GM12878 (cell line): ENCODE measurements around the gene HSPB1. TPM values are rescaled to one million over a fixed set of nuclear protein-coding genes. Genes with fewer than 3 reads are reported as not detected.

Experiments used
- ATAC-seq: fragments of 200-7000 bp; cut with Tn5 transposase; 3 replicates; pipeline ENCODE4 v1.9.1; 2020; ENCODE audit warnings: mild to moderate bottlenecking, moderate library complexity
- BruUV-seq: library from RNA; stranded (reverse); fragments of 400-500 nt; replicated peaks from 2 replicates; lab custom pipeline; 2021; lab: Mats Ljungman, UMichigan
- CTCF ChIA-PET: fragments of 300-600 bp; sonication (Branson Sonifier 250); formaldehyde crosslinking; extraction: SDS; loops from one replicate; lab custom pipeline; 2021; ENCODE audit warnings: inconsistent platforms; lab: Yijun Ruan, JAX
- POLR2A ChIA-PET: fragments of 350-600 bp; formaldehyde crosslinking; extraction: SDS; loops from one replicate; lab custom pipeline; 2021; ENCODE audit warnings: inconsistent platforms; lab: Charles Lee
- RAD21 ChIA-PET: fragments of 300-600 bp; sonication (Branson Sonifier 250); formaldehyde crosslinking; loops from one replicate; lab custom pipeline; 2023; ENCODE audit warnings: antibody characterized with exemption; ENCODE audit not compliant: unreplicated experiment; lab: Charles Lee
- SMC1A ChIA-PET: fragments of 300-600 bp; sonication (Branson Sonifier 250); formaldehyde crosslinking; loops from one replicate; lab custom pipeline; 2023; ENCODE audit not compliant: unreplicated experiment, uncharacterized antibody; lab: Charles Lee
- DNase-seq: peaks from one replicate; pipeline ENCODE4 v3.0.0-alpha.2; 2011; ENCODE audit warnings: low read depth, low spot score
- FAIRE-seq: peaks from 3 replicates; lab custom pipeline; 2011; peaks lifted over from hg19 to GRCh38; lab: Jason Lieb, UNC
- H2AFZ ChIP-seq: 2 replicates; pipeline ENCODE4 v1.6.0; 2011; ENCODE audit warnings: low read depth, low read length, control low read depth; ENCODE audit not compliant: control insufficient read depth
- H3K27ac ChIP-seq: 2 replicates; pipeline ENCODE4 v1.5.1; 2011; ENCODE audit warnings: control low read depth; ENCODE audit not compliant: control insufficient read depth, insufficient read depth
- H3K27me3 ChIP-seq, 2 experiments: replicated peaks in 1 of 2; 2 replicates each; pipeline versions ENCODE4 v1.6.0 to v1.6.1; 2011; ENCODE audit warnings: low read length in 1 of 2; ENCODE audit not compliant: control insufficient read depth in 2 of 2, insufficient read depth in 2 of 2
- H3K36me3 ChIP-seq, 2 experiments: 2 replicates each; pipeline ENCODE4 v1.5.1; 2011; ENCODE audit warnings: low read length in 1 of 2; ENCODE audit not compliant: control insufficient read depth in 2 of 2, insufficient read depth in 2 of 2
- H3K4me1 ChIP-seq: 2 replicates; pipeline ENCODE4 v1.6.1; 2011; ENCODE audit warnings: mild to moderate bottlenecking, low read length, moderate library complexity, mixed read lengths; ENCODE audit not compliant: control insufficient read depth, insufficient read depth
- H3K4me2 ChIP-seq: 2 replicates; pipeline ENCODE4 v1.6.0; 2011; ENCODE audit warnings: control low read depth; ENCODE audit not compliant: control insufficient read depth, insufficient read depth
- H3K4me3 ChIP-seq: fragments of 200-600 bp; sonication (generic); 2 replicates; pipeline ENCODE4 v1.5.1; 2016
- H3K79me2 ChIP-seq: 2 replicates; pipeline ENCODE4 v1.6.0; 2011; ENCODE audit warnings: low read length; ENCODE audit not compliant: control insufficient read depth, insufficient read depth
- H3K9ac ChIP-seq: 2 replicates; pipeline ENCODE4 v1.8.0; 2011; ENCODE audit warnings: low read length, control low read depth, mixed read lengths; ENCODE audit not compliant: control insufficient read depth, insufficient read depth
- H3K9me3 ChIP-seq: replicated peaks from 3 replicates; pipeline ENCODE4 v1.5.1; 2011; ENCODE audit warnings: mild to moderate bottlenecking, low read length; ENCODE audit not compliant: control insufficient read depth, insufficient read depth
- H4K20me1 ChIP-seq: 2 replicates; pipeline ENCODE4 v1.6.0; 2011; ENCODE audit not compliant: control insufficient read depth, insufficient read depth
- CHD1 ChIP-seq: IDR thresholded peaks from 2 replicates; pipeline ENCODE4 v1.6.1; 2012; ENCODE audit warnings: low read depth, low read length, improper control_type of control experiment
- CREB1 ChIP-seq: IDR thresholded peaks from 2 replicates; pipeline ENCODE4 v1.6.1; 2012; ENCODE audit warnings: low read depth, mild to moderate bottlenecking, inconsistent platforms
- EED ChIP-seq: sonication (generic); IDR thresholded peaks from 2 replicates; pipeline ENCODE4 v1.6.1; 2016; ENCODE audit warnings: antibody characterized with exemption, low read depth
- GATAD2B ChIP-seq: fragments of 450-650 bp; conservative IDR thresholded peaks from 2 replicates; pipeline ENCODE4 v1.6.1; 2017; ENCODE audit warnings: low read depth, mild to moderate bottlenecking, moderate library complexity
- IKZF1 ChIP-seq: fragments of 450-650 bp; conservative IDR thresholded peaks from 2 replicates; pipeline ENCODE4 v1.6.1; 2017; ENCODE audit warnings: antibody characterized with exemption, mild to moderate bottlenecking
- MTA2 ChIP-seq: fragments of 450-650 bp; IDR thresholded peaks from 2 replicates; pipeline ENCODE4 v1.6.1; 2016; ENCODE audit warnings: low read depth, mild to moderate bottlenecking, moderate library complexity
- MYB ChIP-seq: fragments of 150-350 bp; IDR thresholded peaks from 2 replicates; pipeline ENCODE4 v1.6.1; 2014; ENCODE audit warnings: mild to moderate bottlenecking, low read depth, low read length, borderline replicate concordance
- SIN3A ChIP-seq: IDR thresholded peaks from 2 replicates; pipeline ENCODE4 v1.6.1; 2012; ENCODE audit warnings: low read depth, low read length, improper control_type of control experiment
- SIX5 ChIP-seq: IDR thresholded peaks from 2 replicates; pipeline ENCODE4 v1.6.1; 2011; ENCODE audit warnings: mild to moderate bottlenecking, low read depth, low read length, moderate library complexity; ENCODE audit not compliant: severe bottlenecking
- SMAD1 ChIP-seq: fragments of 450-650 bp; IDR thresholded peaks from 2 replicates; pipeline ENCODE4 v1.6.1; 2018; ENCODE audit warnings: mild to moderate bottlenecking, low read depth; ENCODE audit not compliant: partially characterized antibody
- SMARCA5 ChIP-seq: fragments of 450-650 bp; IDR thresholded peaks from 2 replicates; pipeline ENCODE4 v1.6.1; 2017; ENCODE audit warnings: mild to moderate bottlenecking
- SP1 ChIP-seq: IDR thresholded peaks from one replicate; pipeline ENCODE4 v1.6.1; 2011; ENCODE audit warnings: low read depth, low read length
- ZSCAN29 ChIP-seq: fragments of 450-650 bp; IDR thresholded peaks from 2 replicates; pipeline ENCODE4 v1.6.1; 2017; ENCODE audit warnings: mild to moderate bottlenecking, moderate library complexity
- WGBS: methylation state at CpG from one replicate; pipeline ENCODE4 v1.1.6; 2016; ENCODE audit warnings: low lambda C conversion rate; ENCODE audit not compliant: insufficient replicate concordance, insufficient coverage; ENCODE audit errors: missing lambda C conversion rate; 5-methylcytosine and 5-hydroxymethylcytosine counted together
- in situ Hi-C: fragments of 300-500 bp; cut with MboI; formaldehyde crosslinking; loops from 9 replicates; pipeline ENCODE4 v1.14.3; 2018; ENCODE audit warnings: mixed read lengths
- intact Hi-C: fragments of 100-400 bp; cut with micrococcal nuclease; formaldehyde crosslinking; loops from one replicate; pipeline ENCODE4 v1.14.2; 2022; ENCODE audit not compliant: unreplicated experiment
- polyA plus RNA-seq, 11 experiments: library from polyadenylated mRNA; depleted of rRNA in 4 of 11; unstranded in 6 of 11; stranded (reverse) in 5 of 11; fragments of >200 nt; fragmentation: Nextera tagmentation in 4 of 11; fragmentation: Illumina TruSeq in 1 of 11; extraction: Ambion mirVana in 4 of 11; extraction: Trizol in 1 of 11; gene quantifications; 1 replicate in 1 of 11; 2 replicates in 10 of 11; pipeline versions ENCODE4 v1.2.1 to v1.2.3, GENCODE V29; 2011 to 2016; ENCODE audit warnings: inconsistent platforms in 2 of 11, missing spikeins in 2 of 11, low read depth in 1 of 11
- total RNA-seq, 4 experiments: library from RNA; depleted of rRNA in 3 of 4; stranded (reverse); fragments of >200 nt in 3 of 4; fragmentation: Illumina TruSeq in 1 of 4; extraction: Trizol in 1 of 4; gene quantifications; 2 replicates each; pipeline versions ENCODE4 v1.2.1 to v1.2.3, GENCODE V29; 2013 to 2021
- TF ChIP-seq, protein P1 (sequence below): IDR thresholded peaks from 2 replicates; pipeline ENCODE4 v1.6.1; 2011; ENCODE audit warnings: mild to moderate bottlenecking, low read depth, low read length, moderate library complexity; ENCODE audit not compliant: insufficient replicate concordance
- TF ChIP-seq, protein P2 (sequence below): fragments of 450-650 bp; formaldehyde crosslinking; IDR thresholded peaks from 2 replicates; pipeline ENCODE4 v1.5.0; 2022; ENCODE audit warnings: mild to moderate bottlenecking, missing genetic modification characterization
- TF ChIP-seq, protein P3 (sequence below): IDR thresholded peaks from 2 replicates; pipeline ENCODE4 v1.6.1; 2011; ENCODE audit warnings: low read depth, low read length, improper control_type of control experiment, borderline replicate concordance

HSPB1 gene
- total and polyA plus RNA-seq, 10 of the 15 experiments (the other 5 are each of a cell fraction or from before 2014, with no cell fraction given), result 13.7 to 297 (median 62.0) TPM

DNA sequence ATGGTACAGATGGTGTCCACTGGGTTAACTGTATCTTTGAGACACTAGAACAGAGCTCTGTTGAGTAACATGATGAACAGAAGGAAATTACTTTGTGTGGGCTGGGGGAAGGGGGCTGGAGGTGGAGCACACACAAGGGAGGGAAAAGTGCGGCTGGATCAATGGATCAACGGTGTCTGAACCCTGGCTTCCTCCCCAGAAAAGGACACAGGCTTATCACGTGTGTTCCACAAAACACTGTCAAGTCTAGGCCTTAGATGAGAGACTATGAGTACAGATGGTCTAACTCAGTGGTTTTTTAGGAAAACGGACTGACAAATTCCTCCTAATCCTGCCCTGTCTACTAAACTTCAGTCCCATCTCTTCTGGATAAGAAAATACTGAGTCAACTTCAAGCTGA is 27.8 kb downstream of the HSPB1 start:
- peaks cover 36% of the 10 kb centered on the region for H3K79me2 ChIP-seq
- peaks cover 15 to 33% of the 10 kb centered on the region in 2 experiments for H3K36me3 ChIP-seq
- no peak overlapping the region for H3K4me3 ChIP-seq
- no peaks in the 10 kb centered on the region for H3K4me1 ChIP-seq
- no peak overlapping the region for H2AFZ ChIP-seq
- POLR2A ChIA-PET, result interaction anchor here (1.1 kb wide), 1 partner anchor 11 kb away, joined by 3 read pairs; no protein-coding TSS in a partner anchor
- H3K9me3 ChIP-seq, result no peaks in the 10 kb centered on the region
- RAD21 ChIA-PET, result interaction anchor here (0.5 kb wide), 1 partner anchor 146 kb away, joined by 3 read pairs; no protein-coding TSS in a partner anchor
- DNase-seq (no peak), FAIRE-seq (no peak), ATAC-seq (no peak)
- CTCF ChIA-PET, result no interaction called here
- H3K27me3 ChIP-seq, result no peaks in the 10 kb centered on the region
- 98% methylated on average over 4 of the region's 4 CpGs for WGBS
- BruUV-seq, result no TSS peak
- no peak overlapping the region for H3K9ac ChIP-seq
- H4K20me1 ChIP-seq, result peaks cover 12% of the 10 kb centered on the region
- in situ Hi-C loops, result no loop called here
- SMC1A ChIA-PET, result no interaction called here
- no peak overlapping the region for H3K27ac ChIP-seq
- intact Hi-C loops, result no loop called here
- TF ChIP-seq SP1 (no peak), GATAD2B (no peak), SMAD1 (no peak), IKZF1 (no peak), SIX5 (no peak), SIN3A (no peak), MYB (no peak), MTA2 (no peak), ZSCAN29 (no peak), EED (no peak), CHD1 (no peak), CREB1 (no peak), SMARCA5 (no peak)
- TF ChIP-seq, protein P1, sequence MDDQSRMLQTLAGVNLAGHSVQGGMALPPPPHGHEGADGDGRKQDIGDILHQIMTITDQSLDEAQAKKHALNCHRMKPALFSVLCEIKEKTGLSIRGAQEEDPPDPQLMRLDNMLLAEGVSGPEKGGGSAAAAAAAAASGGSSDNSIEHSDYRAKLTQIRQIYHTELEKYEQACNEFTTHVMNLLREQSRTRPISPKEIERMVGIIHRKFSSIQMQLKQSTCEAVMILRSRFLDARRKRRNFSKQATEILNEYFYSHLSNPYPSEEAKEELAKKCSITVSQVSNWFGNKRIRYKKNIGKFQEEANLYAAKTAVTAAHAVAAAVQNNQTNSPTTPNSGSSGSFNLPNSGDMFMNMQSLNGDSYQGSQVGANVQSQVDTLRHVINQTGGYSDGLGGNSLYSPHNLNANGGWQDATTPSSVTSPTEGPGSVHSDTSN, result no peak
- TF ChIP-seq, protein P2, sequence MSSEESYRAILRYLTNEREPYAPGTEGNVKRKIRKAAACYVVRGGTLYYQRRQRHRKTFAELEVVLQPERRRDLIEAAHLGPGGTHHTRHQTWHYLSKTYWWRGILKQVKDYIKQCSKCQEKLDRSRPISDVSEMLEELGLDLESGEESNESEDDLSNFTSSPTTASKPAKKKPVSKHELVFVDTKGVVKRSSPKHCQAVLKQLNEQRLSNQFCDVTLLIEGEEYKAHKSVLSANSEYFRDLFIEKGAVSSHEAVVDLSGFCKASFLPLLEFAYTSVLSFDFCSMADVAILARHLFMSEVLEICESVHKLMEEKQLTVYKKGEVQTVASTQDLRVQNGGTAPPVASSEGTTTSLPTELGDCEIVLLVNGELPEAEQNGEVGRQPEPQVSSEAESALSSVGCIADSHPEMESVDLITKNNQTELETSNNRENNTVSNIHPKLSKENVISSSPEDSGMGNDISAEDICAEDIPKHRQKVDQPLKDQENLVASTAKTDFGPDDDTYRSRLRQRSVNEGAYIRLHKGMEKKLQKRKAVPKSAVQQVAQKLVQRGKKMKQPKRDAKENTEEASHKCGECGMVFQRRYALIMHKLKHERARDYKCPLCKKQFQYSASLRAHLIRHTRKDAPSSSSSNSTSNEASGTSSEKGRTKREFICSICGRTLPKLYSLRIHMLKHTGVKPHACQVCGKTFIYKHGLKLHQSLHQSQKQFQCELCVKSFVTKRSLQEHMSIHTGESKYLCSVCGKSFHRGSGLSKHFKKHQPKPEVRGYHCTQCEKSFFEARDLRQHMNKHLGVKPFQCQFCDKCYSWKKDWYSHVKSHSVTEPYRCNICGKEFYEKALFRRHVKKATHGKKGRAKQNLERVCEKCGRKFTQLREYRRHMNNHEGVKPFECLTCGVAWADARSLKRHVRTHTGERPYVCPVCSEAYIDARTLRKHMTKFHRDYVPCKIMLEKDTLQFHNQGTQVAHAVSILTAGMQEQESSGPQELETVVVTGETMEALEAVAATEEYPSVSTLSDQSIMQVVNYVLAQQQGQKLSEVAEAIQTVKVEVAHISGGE (CRISPR knock-in tag), result no peak
- TF ChIP-seq, protein P3, sequence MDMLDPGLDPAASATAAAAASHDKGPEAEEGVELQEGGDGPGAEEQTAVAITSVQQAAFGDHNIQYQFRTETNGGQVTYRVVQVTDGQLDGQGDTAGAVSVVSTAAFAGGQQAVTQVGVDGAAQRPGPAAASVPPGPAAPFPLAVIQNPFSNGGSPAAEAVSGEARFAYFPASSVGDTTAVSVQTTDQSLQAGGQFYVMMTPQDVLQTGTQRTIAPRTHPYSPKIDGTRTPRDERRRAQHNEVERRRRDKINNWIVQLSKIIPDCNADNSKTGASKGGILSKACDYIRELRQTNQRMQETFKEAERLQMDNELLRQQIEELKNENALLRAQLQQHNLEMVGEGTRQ, result no peak
- H3K4me2 ChIP-seq, result no peak overlapping the region
